Inflammatory macrophage treated with lipopolysaccharide for 4 hours (primary cell): ENCODE measurements around the gene PLA2G2C.
A peak's percentile ranks its signal among the peaks of the same experiment; 100 is the strongest.

Source experiments
- DNase-seq: peaks from one replicate; pipeline ENCODE4 v3.0.0-alpha.2; 2020

PLA2G2C gene

DNA sequence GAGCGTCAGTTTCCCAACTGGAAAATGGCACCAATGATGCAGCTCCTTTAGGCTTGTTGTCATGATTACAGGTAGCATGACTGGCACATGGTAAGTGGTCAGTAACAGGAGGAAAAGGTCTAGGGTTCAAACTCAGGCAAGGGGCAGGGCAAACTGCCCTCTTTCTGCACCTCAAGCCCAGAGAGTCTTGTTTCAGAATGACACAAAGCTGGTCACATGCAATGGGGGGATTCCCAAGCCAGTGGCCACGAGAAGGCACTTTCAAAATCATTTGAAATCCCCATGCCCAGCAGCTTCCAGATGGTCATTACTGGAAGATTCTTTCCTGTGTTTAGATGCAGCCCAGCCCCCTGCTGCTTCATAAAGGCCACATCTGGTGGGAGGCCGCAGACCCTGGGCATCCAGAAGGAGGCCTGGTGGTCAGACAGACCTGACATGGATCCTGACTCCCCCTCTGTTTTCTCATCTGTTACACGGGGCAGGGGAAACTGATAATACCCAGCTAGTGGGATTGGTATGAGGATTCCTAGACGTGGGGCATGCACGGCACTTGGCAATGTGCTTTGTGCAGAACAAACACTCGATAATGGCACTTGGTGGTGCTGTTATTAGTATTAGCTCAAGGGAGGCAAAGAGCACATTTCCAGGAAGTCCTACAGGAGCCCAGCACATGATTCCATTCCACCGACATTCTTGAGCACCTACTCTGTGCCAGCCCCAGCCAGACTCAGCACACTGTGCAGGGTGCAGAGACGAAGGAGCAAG, 60.1 kb downstream of the PLA2G2C start:
- DNase-seq, result peak; percentile 82

DNA sequence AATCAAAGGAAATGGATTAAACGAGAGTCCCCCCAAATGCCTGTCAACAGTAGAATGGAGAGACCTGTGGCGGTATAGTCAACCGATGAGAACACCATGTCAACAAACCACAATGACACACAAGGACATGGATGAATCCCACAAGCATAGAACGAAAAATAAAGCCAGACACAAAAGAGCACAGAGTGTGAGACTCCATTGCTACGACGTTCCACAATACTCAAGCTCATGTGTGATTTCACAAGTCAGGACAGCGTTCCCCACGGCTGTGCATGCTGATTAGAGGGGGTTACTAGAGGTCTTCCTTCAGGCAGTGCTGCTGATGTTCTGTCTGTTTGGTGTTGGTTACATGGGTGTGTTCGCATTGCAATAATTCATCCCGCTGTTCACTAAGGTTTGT, 61.2 kb downstream of the PLA2G2C start:
- DNase-seq, result no peak

DNA sequence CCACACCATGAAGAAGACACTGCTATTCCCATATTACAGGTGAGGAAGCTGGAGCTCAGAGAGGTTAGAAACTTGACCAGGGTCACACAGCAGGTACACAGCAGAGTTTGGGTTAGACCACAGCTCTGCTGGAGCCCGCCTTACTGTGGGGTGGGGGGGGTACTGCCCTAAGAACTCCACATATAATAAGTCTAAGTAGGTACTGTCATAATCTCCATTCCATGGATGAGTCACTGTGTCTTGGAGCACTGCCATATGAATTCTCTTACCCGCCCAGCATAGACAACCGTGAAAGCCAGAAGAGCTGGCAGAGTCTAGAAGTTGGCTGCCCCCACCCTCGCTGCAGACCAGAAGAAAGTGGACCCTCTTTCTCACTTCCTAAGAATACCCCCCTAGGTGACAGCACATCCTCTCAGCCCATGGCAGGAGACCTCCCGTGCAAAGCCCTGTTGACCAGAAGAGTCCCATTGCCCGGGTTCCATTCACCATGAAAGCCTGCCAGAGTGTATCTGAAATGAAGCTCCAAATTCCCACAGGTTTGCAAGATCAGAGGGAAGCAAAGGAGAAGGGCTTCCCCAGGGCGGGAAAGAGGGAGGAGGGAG, 61.8 kb downstream of the PLA2G2C start:
- DNase-seq, result peak; percentile 29

DNA sequence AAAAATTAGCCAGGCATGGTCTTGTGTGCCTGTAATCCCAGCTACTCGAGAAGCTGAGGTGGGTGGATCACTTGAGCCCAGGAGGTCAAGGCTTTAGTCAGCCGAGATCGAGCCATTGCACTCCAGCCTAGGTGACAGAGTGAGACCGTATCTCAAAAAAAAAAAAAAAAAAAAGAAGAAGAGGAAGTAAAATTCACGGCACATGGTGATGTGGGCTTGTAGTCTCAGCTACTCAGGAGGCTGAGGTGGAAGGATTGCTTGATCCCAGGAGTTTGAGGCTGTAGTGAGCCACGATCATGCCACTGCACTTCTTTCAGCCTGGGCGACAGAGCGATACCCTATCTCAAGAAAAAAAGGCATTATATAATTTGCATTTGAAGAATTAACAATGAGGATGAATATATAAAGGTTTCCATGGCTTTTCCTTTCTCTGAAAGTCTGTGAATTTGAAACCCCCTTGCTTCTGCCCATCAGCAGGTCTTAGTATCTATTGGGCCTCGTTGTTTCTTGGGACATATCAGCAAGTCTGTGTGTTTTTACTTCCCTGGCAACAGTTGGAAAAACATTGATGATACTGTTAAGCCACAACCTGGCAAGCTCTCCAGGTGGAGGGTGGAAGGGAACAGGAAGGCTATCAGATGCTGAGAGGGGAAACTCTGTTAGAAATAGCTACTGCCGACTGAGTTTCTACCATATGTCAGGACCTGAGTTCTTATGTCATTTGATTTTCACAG, 62.4 kb downstream of the PLA2G2C start:
- DNase-seq, result peak; percentile 18

DNA sequence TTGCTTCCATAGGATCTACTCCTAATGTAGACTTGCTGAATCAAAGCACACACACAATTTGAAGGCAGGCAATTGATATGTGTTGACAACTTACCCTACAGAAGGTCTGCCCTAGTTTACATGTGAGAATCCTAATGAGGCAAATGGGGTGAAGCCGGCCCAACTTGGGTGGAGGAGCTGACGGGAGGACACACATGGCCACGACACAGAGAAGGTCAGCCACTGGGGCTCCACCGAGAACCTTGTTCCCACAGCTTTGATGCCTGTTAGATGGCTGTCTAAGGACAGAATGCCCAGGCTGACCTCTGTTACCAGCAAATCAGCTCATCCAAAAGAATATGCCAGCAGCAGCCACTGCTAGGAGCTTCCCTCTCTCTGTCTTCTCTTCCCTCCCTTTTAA, 65.5 kb downstream of the PLA2G2C start:
- no peak for DNase-seq

DNA sequence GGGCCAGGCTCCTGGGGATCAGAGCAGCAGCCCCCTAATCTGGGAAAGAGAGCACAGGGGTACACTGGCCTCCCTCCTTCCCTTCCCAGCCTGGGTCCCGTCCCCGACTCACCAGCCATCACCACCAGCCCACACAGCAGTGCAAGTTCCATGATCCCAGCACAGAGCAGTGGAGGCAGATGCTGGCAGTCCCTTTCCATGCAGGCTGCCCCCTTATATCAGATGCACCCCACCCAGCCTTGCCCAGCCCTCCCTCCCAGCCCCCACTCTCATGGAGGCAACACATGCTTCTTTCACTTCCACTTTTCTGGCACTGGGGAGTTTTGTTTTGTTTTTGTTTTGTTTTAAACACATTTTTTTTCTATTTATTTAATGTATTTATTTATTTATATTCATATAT, 67.0 kb downstream of the PLA2G2C start, which contains the start of gene PLA2G2D:
Gene PLA2G2D (minus strand): TSS at position 190 of the 400 bp plus-strand sequence. CDS start 38 bp downstream, at position 152.
- DNase-seq, result no peak

DNA sequence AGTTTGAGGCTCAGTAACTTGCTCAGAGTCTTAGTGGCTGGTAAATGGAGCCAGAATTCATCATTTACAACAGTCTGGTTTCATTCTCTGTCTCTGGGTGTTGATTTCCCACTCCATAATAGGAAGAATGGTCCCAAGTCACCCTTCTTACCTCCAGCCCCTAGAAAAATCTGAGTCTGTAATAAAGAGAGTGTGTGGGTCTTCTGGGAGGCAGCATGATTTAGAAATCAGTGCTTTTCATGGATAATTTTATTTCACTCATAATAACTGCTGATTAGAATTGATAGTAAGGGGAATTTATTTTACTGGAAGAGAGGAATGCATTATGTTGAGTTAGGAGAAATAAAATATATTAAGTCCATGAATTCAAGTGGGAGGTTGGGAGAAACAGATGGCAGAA, 69.1 kb downstream of the PLA2G2C start:
- DNase-seq, result no peak

DNA sequence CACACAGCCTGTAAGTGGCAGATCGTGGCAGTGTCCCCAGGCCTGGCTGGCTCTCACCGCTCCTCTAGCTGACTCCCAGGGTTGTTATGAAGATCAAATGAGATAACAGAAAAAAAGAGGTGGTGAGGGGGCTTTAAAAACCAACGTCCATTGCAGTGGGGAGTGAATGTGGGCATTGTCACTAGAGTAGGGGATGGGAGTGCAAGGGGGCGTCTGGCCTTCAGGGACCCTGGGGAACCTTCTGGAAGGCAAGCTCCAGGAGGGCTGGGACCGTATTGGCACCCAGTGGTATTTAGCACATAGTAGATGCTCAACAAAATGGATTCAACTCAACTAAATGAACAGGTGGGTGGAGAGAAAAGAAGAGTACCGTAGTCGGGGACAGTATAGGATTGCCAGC, 70.4 kb downstream of the PLA2G2C start:
- DNase-seq, result no peak

DNA sequence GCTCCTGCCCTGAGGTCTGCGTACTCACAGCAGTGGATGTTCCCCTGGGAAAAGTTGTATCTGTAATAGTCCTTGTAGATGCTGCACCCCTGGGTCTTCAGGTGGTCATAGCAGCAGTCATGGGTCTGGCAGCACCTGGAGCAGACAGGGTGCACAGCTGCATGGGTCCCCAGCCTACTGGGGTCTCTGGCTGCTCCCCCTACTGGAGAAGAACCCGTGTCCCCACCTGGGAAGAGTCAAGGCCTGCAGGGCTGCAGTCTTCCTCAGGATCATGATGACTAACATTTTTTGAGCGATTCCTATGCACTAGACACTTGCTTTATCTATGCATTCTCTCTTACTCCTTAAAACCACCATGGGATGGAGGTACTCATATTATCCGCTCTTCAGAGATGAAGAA, 70.8 kb downstream of the PLA2G2C start:
- no peak for DNase-seq

DNA sequence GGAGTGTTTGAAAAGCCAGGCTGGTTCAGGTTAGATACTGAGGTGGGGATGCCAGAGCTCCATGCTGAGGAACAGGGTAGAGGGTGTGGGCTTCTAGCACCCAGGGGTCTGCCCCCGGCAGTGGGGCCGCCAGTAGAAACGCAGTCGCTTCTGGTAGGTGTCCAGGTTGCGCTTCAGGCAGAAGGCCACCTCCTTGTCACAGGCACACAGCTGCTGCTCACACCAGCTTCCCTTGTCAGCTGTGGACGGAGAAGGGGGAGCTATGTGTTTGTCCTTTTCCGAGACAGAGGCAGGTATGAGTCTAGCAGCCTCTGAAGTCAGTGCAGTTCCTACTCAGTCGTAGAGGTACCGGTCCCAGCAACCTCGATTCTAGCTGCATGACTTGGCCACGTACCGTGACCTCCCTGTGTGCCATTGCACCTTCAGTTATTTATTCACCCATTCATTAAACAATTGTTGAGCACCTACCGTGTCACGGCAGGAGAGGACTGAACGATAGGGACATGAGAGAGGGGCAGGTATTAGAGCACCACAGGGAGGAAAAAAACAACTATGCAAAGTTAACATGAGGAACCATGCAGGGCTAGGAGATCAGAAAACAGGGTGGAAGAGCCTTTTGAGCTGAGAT, 72.2 kb downstream of the PLA2G2C start:
- DNase-seq, result no peak
